PC-9 (cell line): ENCODE results near the gene ZBTB18. TPM values are rescaled to one million over a fixed set of nuclear protein-coding genes. Genes with fewer than 3 reads are reported as not detected.

Experiments used
- BruUV-seq: library from RNA; stranded (reverse); fragments of 400-500 nt; replicated peaks from 2 replicates; lab custom pipeline; 2021; lab: Mats Ljungman, UMichigan
- CTCF ChIA-PET: fragments of 300-600 bp; sonication (Branson Sonifier 250); formaldehyde crosslinking; loops from one replicate; lab custom pipeline; 2022; ENCODE audit warnings: antibody characterized with exemption; lab: Charles Lee
- POLR2A ChIA-PET: fragments of 300-600 bp; sonication (Branson Sonifier 250); formaldehyde crosslinking; loops from one replicate; lab custom pipeline; 2022; ENCODE audit warnings: antibody characterized with exemption; ENCODE audit not compliant: unreplicated experiment; lab: Charles Lee
- DNase-seq, 2 experiments: peaks; one replicate each; pipeline versions ENCODE4 v3.0.0 to v3.0.0-alpha.2; 2015 to 2022; ENCODE audit warnings: mixed read lengths in 1 of 2
- H2AFZ ChIP-seq: fragments of 200-600 bp; sonication (generic); 2 replicates; pipeline ENCODE4 v1.8.1; 2017; ENCODE audit warnings: antibody characterized with exemption
- H3F3A ChIP-seq: fragments of 200-600 bp; sonication (generic); 2 replicates; pipeline ENCODE4 v1.8.1; 2017; ENCODE audit warnings: antibody characterized with exemption, mild to moderate bottlenecking, low read depth; ENCODE audit not compliant: insufficient read depth
- H3K27ac ChIP-seq: fragments of 200-600 bp; sonication (generic); 2 replicates; pipeline ENCODE4 v1.6.1; 2016; ENCODE audit warnings: mixed run types
- H3K27me3 ChIP-seq: fragments of 200-600 bp; sonication (generic); 2 replicates; pipeline ENCODE4 v1.6.1; 2016; ENCODE audit warnings: low read depth, mixed run types; ENCODE audit not compliant: insufficient read depth
- H3K36me3 ChIP-seq: fragments of 200-600 bp; sonication (generic); 2 replicates; pipeline ENCODE4 v1.6.1; 2016; ENCODE audit warnings: low read depth, mixed run types
- H3K4me1 ChIP-seq: fragments of 200-600 bp; sonication (generic); replicated peaks from 2 replicates; pipeline ENCODE4 v1.6.1; 2016; ENCODE audit warnings: mixed run types; ENCODE audit not compliant: insufficient read depth
- H3K4me2 ChIP-seq: fragments of 200-600 bp; sonication (generic); 2 replicates; pipeline ENCODE4 v1.6.1; 2017; ENCODE audit warnings: mixed run types
- H3K4me3 ChIP-seq: fragments of 200-600 bp; sonication (generic); 2 replicates; pipeline ENCODE4 v1.6.1; 2016; ENCODE audit warnings: mixed run types
- H3K79me2 ChIP-seq: fragments of 200-600 bp; sonication (generic); 2 replicates; pipeline ENCODE4 v1.6.1; 2017; ENCODE audit warnings: low read depth, mixed run types
- H3K9me2 ChIP-seq: fragments of 200-600 bp; sonication (generic); 2 replicates; pipeline ENCODE4 v1.8.1; 2017; ENCODE audit warnings: mild to moderate bottlenecking; ENCODE audit not compliant: insufficient read depth
- H3K9me3 ChIP-seq: fragments of 200-600 bp; sonication (generic); 2 replicates; pipeline ENCODE4 v1.8.1; 2016; ENCODE audit warnings: low read depth; ENCODE audit not compliant: insufficient read depth
- H4K20me1 ChIP-seq: fragments of 200-600 bp; sonication (generic); 2 replicates; pipeline ENCODE4 v1.8.1; 2017; ENCODE audit not compliant: insufficient read depth
- CTCF ChIP-seq: fragments of 200-600 bp; sonication (generic); conservative IDR thresholded peaks from 2 replicates; pipeline ENCODE4 v1.6.1; 2017; ENCODE audit warnings: mixed run types, antibody characterized with exemption, mild to moderate bottlenecking, moderate library complexity
- EZH2 ChIP-seq: fragments of 200-600 bp; sonication (generic); IDR thresholded peaks from 2 replicates; pipeline ENCODE4 v1.8.0; 2017; ENCODE audit warnings: antibody characterized with exemption, low read depth
- intact Hi-C: fragments of 100-400 bp; cut with micrococcal nuclease; formaldehyde crosslinking; loops from one replicate; pipeline ENCODE4 v1.10.0; 2022; ENCODE audit not compliant: unreplicated experiment
- total RNA-seq: library from RNA; stranded (reverse); gene quantifications from 2 replicates; pipeline ENCODE4 v1.2.3, GENCODE V29; 2021

ZBTB18 gene
- total RNA-seq, 1 experiment from 2014 or later, result 20.7 TPM

DNA sequence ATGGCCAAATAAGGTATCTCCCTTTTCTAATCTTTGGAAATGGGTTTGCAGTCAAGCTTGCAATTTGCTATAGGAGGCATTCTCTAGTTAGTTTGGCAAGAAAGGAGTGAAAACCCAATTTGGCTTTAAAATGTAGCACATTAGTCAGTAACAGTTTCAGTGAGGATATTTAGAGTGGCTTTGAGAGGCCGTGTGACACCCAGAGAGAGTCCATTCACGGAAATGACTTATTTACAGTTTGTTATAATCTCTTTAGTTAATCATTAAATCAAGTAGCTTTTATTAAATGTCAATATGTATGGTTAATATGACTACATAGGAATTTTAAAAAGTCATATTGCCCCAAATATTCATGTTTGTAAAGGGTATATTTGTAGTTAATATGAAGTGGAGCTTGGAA lies 9.6 kb downstream of the ZBTB18 start:
- no peak for DNase-seq
- intact Hi-C loops, result no loop called here
- H3K36me3 ChIP-seq, result peaks cover 11% of the 10 kb centered on the region
- no peaks in the 10 kb centered on the region for H3K9me3 ChIP-seq
- H3K4me1 ChIP-seq, result no peaks in the 10 kb centered on the region
- TF ChIP-seq CTCF (no peak), EZH2 (no peak)
- peaks cover 2% of the 10 kb centered on the region; the same call in 1 of the 2 replicates for H4K20me1 ChIP-seq
- H3K9me2 ChIP-seq, result no peaks in the 10 kb centered on the region
- POLR2A ChIA-PET, result no interaction called here
- peaks cover 3% of the 10 kb centered on the region for H3K79me2 ChIP-seq
- no peak overlapping the region for H3K4me3 ChIP-seq
- CTCF ChIA-PET, result no interaction called here
- H3K4me2 ChIP-seq, result no peak overlapping the region
- H3F3A ChIP-seq, result peaks cover 16% of the 10 kb centered on the region; the same call in 1 of the 2 replicates
- H3K27ac ChIP-seq, result no peak overlapping the region
- no TSS peak for BruUV-seq
- no peak overlapping the region for H2AFZ ChIP-seq
- H3K27me3 ChIP-seq, result no peaks in the 10 kb centered on the region

DNA sequence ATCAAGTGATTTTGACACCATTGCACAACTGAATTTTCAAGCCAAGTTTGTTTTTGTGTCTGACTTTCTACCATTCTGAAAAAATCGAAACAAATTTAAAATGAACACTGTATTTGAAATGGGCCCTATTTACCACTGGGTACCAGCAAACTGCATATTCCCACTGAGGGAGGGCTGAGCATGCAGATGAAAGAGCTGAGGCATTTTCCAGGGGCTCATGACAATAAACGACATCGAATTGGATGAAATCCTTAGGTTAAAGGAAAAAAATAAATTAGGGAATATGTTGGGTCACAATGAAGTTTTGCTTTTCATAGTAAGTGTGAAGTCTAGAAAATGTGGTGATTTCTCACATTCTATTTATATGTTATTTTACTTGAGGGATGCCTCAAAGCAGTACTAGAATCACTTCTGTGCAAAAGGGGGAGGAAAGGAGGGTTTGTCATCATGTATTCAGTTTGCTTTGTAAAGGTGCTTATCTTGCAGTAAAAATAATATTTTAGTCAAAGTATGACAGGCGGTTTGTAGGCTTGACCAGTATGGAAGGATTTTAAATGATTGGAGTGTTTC lies 11.2 kb downstream of the ZBTB18 start:
- Histone ChIP-seq H2AFZ (no peak overlapping the region), H3F3A (peaks cover 10% of the 10 kb centered on the region; the same call in 1 of the 2 replicates), H4K20me1 (no peaks in the 10 kb centered on the region), H3K79me2 (no peaks in the 10 kb centered on the region), H3K27me3 (no peaks in the 10 kb centered on the region), H3K4me3 (no peak overlapping the region), H3K9me3 (no peaks in the 10 kb centered on the region), H3K27ac (no peak overlapping the region), H3K4me1 (no peaks in the 10 kb centered on the region), H3K36me3 (peaks cover 6% of the 10 kb centered on the region; the same call in 1 of the 2 replicates), H3K9me2 (no peaks in the 10 kb centered on the region), H3K4me2 (no peak overlapping the region)
- no peak for TF ChIP-seq CTCF
- no peak for TF ChIP-seq EZH2
- CTCF ChIA-PET, result no interaction called here
- intact Hi-C loops, result no loop called here
- no TSS peak for BruUV-seq
- DNase-seq, result no peak
- POLR2A ChIA-PET, result no interaction called here

- TF ChIP-seq CTCF, result no peak
- no peak for TF ChIP-seq EZH2
- BruUV-seq, result no TSS peak
- H3F3A ChIP-seq, result peaks cover under 1% of the 10 kb centered on the region; the same call in 1 of the 2 replicates
- no peak overlapping the region for H3K4me2 ChIP-seq
- ChIA-PET CTCF (no interaction called here), POLR2A (no interaction called here)
- DNase-seq, result no peak
- no peaks in the 10 kb centered on the region for H3K27me3 ChIP-seq
- no peaks in the 10 kb centered on the region for H3K4me1 ChIP-seq
- H3K79me2 ChIP-seq, result no peaks in the 10 kb centered on the region
- no peak overlapping the region for H3K27ac ChIP-seq
- intact Hi-C loops, result no loop called here
- H2AFZ ChIP-seq, result no peak overlapping the region
- H3K9me3 ChIP-seq, result no peaks in the 10 kb centered on the region
- H3K4me3 ChIP-seq, result no peak overlapping the region
- no peaks in the 10 kb centered on the region for H4K20me1 ChIP-seq
- no peaks in the 10 kb centered on the region for H3K9me2 ChIP-seq
- no peaks in the 10 kb centered on the region for H3K36me3 ChIP-seq
Observed at GRCh38 chr1:244063498-244063897, 12.4 kb downstream of the ZBTB18 start.
